Measurements from ENCODE around the gene APPL2. TPM values are rescaled to one million over a fixed set of nuclear protein-coding genes. Genes with fewer than 3 reads are reported as not detected.

APPL2 gene
- polyA plus RNA-seq, 1 experiment = 50.1 TPM

- no peaks in the 10 kb centered on the region for H3K27me3 ChIP-seq (ENCODE audit: control insufficient read depth, insufficient read depth, low read length)
- no peak for TF ChIP-seq CTCF (IDR thresholded peaks at IDR 0.05; ENCODE audit: low read depth, low read length)
- no peak overlapping the region for H3K27ac ChIP-seq (ENCODE audit: low read depth, low read length)
- DNase-seq (ENCODE audit: low read depth, low spot score) = no peak
- H3K4me3 ChIP-seq (ENCODE audit: low read depth, low read length) = no peak overlapping the region
- CTCF ChIA-PET = no interaction called here
- no peaks in the 10 kb centered on the region for H3K9me3 ChIP-seq (ENCODE audit: control insufficient read depth, insufficient read depth, low read length)
- POLR2A ChIA-PET = interaction anchor here (0.8 kb wide), 1 partner anchor 9 kb away, joined by 3 read pairs; no protein-coding TSS in a partner anchor
These were observed 26.9 kb downstream of the APPL2 start for GRCh38 chr12:105209091-105209490.

- Histone ChIP-seq H3K4me3 (ENCODE audit: low read depth, low read length) (no peak overlapping the region), H3K27ac (ENCODE audit: low read depth, low read length) (no peak overlapping the region), H3K9me3 (ENCODE audit: control insufficient read depth, insufficient read depth, low read length) (no peaks in the 10 kb centered on the region; the same call in 1 of the 2 replicates), H3K27me3 (ENCODE audit: control insufficient read depth, insufficient read depth, low read length) (no peaks in the 10 kb centered on the region)
- DNase-seq (ENCODE audit: low read depth, low spot score) = no peak
- no peak for TF ChIP-seq CTCF (IDR thresholded peaks at IDR 0.05; ENCODE audit: low read depth, low read length)
- ChIA-PET POLR2A (no interaction called here), CTCF (interaction anchor here (1.0 kb wide), 1 partner anchor 203 kb away, joined by 3 read pairs; no protein-coding TSS in a partner anchor)
These were observed 29.1 kb downstream of the APPL2 start for GRCh38 chr12:105206686-105207374.

DNA sequence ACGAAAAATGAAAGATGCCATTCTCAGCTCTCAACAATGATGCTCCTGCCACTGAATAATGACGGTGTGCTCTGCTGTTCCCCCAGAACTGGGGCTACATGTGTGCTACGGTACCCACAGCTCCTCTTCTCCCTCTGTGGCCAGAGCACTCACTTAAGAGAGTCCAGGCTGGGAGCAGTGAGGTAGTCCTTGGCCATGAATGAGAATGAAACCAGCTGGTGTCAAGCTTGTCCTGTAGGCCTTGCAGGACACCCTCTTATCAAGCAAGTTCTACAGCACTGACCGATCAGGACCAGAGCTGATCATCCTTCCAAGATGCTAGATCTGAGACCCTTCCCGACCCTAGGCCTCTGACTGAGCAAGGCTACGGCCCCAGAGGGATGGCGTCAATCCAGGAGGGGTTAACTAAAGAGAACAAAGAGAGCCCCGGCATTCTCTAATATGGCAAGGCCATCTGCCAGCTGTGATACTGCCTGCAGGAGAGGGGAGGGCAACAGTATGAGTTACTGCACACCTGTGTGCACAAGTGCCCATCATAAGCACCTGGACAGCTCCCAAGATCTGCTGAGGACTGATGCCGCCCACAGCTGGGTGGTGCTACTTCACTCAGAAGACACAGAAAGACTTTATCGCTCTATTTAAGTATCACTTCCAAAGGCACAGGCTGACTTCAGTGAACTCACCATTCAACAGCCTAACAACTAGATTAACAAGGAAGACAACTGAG lies 30.5 kb downstream of the APPL2 start:
- no peak for DNase-seq (ENCODE audit: low read depth, low spot score)
- POLR2A ChIA-PET = interaction anchor here (1.0 kb wide), 1 partner anchor 126 kb away, joined by 3 read pairs; no protein-coding TSS in a partner anchor
- no peaks in the 10 kb centered on the region for H3K27me3 ChIP-seq (ENCODE audit: control insufficient read depth, insufficient read depth, low read length)
- TF ChIP-seq CTCF (IDR thresholded peaks at IDR 0.05; ENCODE audit: low read depth, low read length) = no peak
- peak overlapping the region; percentile 48 for H3K27ac ChIP-seq (ENCODE audit: low read depth, low read length)
- CTCF ChIA-PET = interaction anchor here (0.7 to 1.4 kb wide), 5 partner anchors 8 to 215 kb away, joined by 3 to 4 read pairs (median 3); no protein-coding TSS in a partner anchor
- no peak overlapping the region for H3K4me3 ChIP-seq (ENCODE audit: low read depth, low read length)
- H3K9me3 ChIP-seq (ENCODE audit: control insufficient read depth, insufficient read depth, low read length) = no peaks in the 10 kb centered on the region; the same call in 1 of the 2 replicates

DNA sequence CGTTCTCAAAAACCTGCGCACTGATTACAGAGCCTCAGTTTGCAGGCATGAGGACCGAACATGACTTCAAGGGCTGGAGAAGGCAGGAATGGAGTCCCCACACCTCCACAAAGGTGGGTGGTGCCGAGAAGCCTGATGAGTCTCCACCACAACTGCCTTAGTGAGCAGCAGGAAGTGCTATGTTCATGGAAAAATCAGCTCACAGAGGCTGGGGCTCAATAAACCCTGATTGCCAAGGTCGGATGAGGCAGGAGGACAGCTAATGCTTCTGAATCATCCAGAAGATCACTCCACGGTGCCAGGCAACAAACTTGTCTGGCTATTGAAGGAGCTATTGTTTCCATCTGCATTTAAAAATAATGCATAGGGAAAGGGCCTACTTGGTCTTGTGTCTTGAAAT lies 31.1 kb downstream of the APPL2 start:
- Histone ChIP-seq H3K9me3 (ENCODE audit: control insufficient read depth, insufficient read depth, low read length) (no peaks in the 10 kb centered on the region; the same call in 1 of the 2 replicates), H3K27me3 (ENCODE audit: control insufficient read depth, insufficient read depth, low read length) (no peaks in the 10 kb centered on the region), H3K4me3 (ENCODE audit: low read depth, low read length) (no peak overlapping the region), H3K27ac (ENCODE audit: low read depth, low read length) (no peak overlapping the region)
- CTCF ChIA-PET = interaction anchor here (0.8 to 1.4 kb wide), 3 partner anchors 8 to 216 kb away, joined by 3 to 4 read pairs (median 3); no protein-coding TSS in a partner anchor
- POLR2A ChIA-PET = interaction anchor here (1.0 kb wide), 1 partner anchor 126 kb away, joined by 3 read pairs; no protein-coding TSS in a partner anchor
- no peak for TF ChIP-seq CTCF (IDR thresholded peaks at IDR 0.05; ENCODE audit: low read depth, low read length)
- DNase-seq (ENCODE audit: low read depth, low spot score) = peak; percentile 8

DNA sequence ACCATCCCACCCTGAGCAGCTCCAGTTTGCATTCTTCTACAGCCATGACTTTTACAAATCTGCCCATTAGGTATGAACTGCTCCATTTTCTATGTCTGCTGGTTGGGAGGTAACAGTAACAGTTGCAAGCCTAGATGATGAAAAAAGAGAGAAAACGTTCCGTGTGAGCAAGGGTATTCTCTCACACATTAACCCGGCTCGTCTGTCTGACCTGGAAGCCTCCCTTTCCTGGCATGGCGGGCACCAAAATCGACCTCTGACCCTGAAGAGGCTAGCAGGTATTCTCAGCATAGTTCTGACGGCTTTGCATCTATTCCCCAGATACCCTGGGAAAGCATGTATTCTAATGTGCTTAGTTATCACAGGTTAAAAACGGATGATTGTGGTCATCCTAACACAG lies 31.8 kb downstream of the APPL2 start:
- TF ChIP-seq CTCF (IDR thresholded peaks at IDR 0.05; ENCODE audit: low read depth, low read length) = no peak
- DNase-seq (ENCODE audit: low read depth, low spot score) = no peak
- Histone ChIP-seq H3K27ac (ENCODE audit: low read depth, low read length) (no peak overlapping the region), H3K4me3 (ENCODE audit: low read depth, low read length) (no peak overlapping the region), H3K27me3 (ENCODE audit: control insufficient read depth, insufficient read depth, low read length) (no peaks in the 10 kb centered on the region), H3K9me3 (ENCODE audit: control insufficient read depth, insufficient read depth, low read length) (no peaks in the 10 kb centered on the region; the same call in 1 of the 2 replicates)
- POLR2A ChIA-PET = no interaction called here
- CTCF ChIA-PET = no interaction called here

All from AG04450 (cell line).